ENCODE measurements around the gene SORCS1.

SORCS1 gene

DNA sequence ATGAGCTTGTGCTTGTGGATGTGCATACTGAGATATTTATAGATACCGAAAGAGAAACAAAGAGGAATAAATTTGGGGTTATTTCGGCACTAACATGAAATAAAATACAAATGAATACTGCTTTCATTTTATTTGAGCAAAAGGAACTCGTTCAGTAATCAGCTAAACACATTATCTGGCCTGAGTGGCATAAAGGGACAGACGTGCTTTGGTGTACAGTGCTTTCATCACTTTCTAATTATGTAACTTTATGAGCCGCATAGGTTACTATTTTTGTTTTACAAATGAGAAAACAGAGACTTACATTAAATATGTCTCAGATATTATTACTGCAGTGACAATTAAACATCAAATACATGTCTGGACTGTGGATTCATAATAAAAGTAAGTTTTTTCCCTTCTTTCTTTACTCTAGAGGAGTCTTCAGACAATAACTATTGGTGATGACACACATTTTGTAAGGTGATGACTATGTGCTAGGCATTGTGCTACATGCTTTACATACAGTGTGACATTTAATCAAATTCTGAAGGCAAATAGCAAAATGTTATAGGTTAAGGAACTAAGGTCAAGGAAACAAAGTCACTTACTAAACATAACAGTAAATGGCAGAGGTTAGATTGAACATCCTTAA is 503.3 kb downstream of the SORCS1 start:
- ChIA-PET POLR2A (no interaction called here), CTCF (no interaction called here)
- no peak for TF ChIP-seq SALL2 (tag by site-specific recombination; IDR thresholded peaks at IDR 0.05; ENCODE audit: borderline replicate concordance)
- TF ChIP-seq ZNF341 (tag by site-specific recombination; IDR thresholded peaks at IDR 0.05; ENCODE audit: low read depth), result no peak
- TF ChIP-seq ZNF335 (tag by site-specific recombination; conservative IDR thresholded peaks at IDR 0.05), result no peak
- TF ChIP-seq SP2 (tag by site-specific recombination; IDR thresholded peaks at IDR 0.05), result no peak
- TF ChIP-seq TCF7L2 (IDR thresholded peaks at IDR 0.05; ENCODE audit: borderline replicate concordance, low read depth, low read length), result no peak
- TF ChIP-seq, protein P1, sequence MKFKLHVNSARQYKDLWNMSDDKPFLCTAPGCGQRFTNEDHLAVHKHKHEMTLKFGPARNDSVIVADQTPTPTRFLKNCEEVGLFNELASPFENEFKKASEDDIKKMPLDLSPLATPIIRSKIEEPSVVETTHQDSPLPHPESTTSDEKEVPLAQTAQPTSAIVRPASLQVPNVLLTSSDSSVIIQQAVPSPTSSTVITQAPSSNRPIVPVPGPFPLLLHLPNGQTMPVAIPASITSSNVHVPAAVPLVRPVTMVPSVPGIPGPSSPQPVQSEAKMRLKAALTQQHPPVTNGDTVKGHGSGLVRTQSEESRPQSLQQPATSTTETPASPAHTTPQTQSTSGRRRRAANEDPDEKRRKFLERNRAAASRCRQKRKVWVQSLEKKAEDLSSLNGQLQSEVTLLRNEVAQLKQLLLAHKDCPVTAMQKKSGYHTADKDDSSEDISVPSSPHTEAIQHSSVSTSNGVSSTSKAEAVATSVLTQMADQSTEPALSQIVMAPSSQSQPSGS (tag by site-specific recombination; IDR thresholded peaks at IDR 0.05; ENCODE audit: low read depth), result no peak
- no peak for TF ChIP-seq ZNF560 (tag by site-specific recombination; IDR thresholded peaks at IDR 0.05; ENCODE audit: borderline replicate concordance)
- TF ChIP-seq ZNF140 (tag by site-specific recombination; IDR thresholded peaks at IDR 0.05), result no peak
- TF ChIP-seq, protein P2, sequence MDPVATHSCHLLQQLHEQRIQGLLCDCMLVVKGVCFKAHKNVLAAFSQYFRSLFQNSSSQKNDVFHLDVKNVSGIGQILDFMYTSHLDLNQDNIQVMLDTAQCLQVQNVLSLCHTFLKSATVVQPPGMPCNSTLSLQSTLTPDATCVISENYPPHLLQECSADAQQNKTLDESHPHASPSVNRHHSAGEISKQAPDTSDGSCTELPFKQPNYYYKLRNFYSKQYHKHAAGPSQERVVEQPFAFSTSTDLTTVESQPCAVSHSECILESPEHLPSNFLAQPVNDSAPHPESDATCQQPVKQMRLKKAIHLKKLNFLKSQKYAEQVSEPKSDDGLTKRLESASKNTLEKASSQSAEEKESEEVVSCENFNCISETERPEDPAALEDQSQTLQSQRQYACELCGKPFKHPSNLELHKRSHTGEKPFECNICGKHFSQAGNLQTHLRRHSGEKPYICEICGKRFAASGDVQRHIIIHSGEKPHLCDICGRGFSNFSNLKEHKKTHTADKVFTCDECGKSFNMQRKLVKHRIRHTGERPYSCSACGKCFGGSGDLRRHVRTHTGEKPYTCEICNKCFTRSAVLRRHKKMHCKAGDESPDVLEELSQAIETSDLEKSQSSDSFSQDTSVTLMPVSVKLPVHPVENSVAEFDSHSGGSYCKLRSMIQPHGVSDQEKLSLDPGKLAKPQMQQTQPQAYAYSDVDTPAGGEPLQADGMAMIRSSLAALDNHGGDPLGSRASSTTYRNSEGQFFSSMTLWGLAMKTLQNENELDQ (tag by site-specific recombination; IDR thresholded peaks at IDR 0.05; ENCODE audit: low read depth), result no peak
- TF ChIP-seq OVOL3 (tag by site-specific recombination; IDR thresholded peaks at IDR 0.05), result no peak
- no peak for TF ChIP-seq ZFP69B (tag by site-specific recombination; IDR thresholded peaks at IDR 0.05)
- no peak for TF ChIP-seq ZNF555 (tag by site-specific recombination; conservative IDR thresholded peaks at IDR 0.05)
- TF ChIP-seq ZNF23 (tag by site-specific recombination; IDR thresholded peaks at IDR 0.05; ENCODE audit: borderline replicate concordance), result no peak
- no peak for TF ChIP-seq ZNF239 (tag by site-specific recombination; IDR thresholded peaks at IDR 0.05)
- TF ChIP-seq, protein P3, sequence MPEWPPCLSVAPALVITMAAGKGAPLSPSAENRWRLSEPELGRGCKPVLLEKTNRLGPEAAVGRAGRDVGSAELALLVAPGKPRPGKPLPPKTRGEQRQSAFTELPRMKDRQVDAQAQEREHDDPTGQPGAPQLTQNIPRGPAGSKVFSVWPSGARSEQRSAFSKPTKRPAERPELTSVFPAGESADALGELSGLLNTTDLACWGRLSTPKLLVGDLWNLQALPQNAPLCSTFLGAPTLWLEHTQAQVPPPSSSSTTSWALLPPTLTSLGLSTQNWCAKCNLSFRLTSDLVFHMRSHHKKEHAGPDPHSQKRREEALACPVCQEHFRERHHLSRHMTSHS (tag by site-specific recombination; IDR thresholded peaks at IDR 0.05), result no peak
- no peak for TF ChIP-seq ZNF792 (tag by site-specific recombination; IDR thresholded peaks at IDR 0.05)
- no peak for TF ChIP-seq ZNF292 (tag by site-specific recombination; IDR thresholded peaks at IDR 0.05; ENCODE audit: borderline replicate concordance, low read depth)
- Histone ChIP-seq H3K9me3 (ENCODE audit: control insufficient read depth, insufficient read depth, low read depth, low read length) (no peaks in the 10 kb centered on the region), H3K4me3 (ENCODE audit: low read depth, low read length) (no peak overlapping the region), H3K27ac (ENCODE audit: extremely low read depth, low read depth, low read length) (no peak overlapping the region), H3K4me1 (ENCODE audit: control insufficient read depth, insufficient read depth, low read length) (no peaks in the 10 kb centered on the region), H3K36me3 (ENCODE audit: control insufficient read depth in 2 of 2, insufficient read depth in 1 of 2, low read length in 2 of 2) (no peaks in the 10 kb centered on the region)

DNA sequence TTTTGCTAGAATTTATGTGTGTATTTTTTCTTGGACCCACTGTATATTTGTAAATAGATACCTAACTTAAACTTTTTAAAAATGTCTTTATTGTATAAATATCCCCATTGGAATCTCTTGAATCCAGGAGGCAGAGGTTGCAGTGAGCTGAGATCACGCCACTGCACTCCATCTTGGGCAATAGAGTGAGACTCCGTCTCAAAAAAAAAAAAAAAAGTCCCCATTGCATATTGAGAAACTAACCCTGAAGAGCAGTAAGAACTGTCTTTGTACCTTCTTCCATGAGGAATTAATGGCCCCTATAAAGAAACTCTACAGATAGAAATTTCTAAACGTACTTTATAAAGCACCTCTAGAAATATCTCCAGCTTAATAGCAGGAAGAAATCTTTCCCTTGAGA is 504.0 kb downstream of the SORCS1 start:
- no peak for TF ChIP-seq ZNF624 (tag by site-specific recombination; IDR thresholded peaks at IDR 0.05)
- no peak for TF ChIP-seq ZNF837 (tag by site-specific recombination; IDR thresholded peaks at IDR 0.05)
- TF ChIP-seq ZNF785 (tag by site-specific recombination; IDR thresholded peaks at IDR 0.05), result no peak
- Histone ChIP-seq H3K9me3 (ENCODE audit: control insufficient read depth, insufficient read depth, low read depth, low read length) (no peaks in the 10 kb centered on the region), H3K4me3 (ENCODE audit: low read depth, low read length) (no peak overlapping the region), H3K36me3 (ENCODE audit: control insufficient read depth in 2 of 2, insufficient read depth in 1 of 2, low read length in 2 of 2) (no peaks in the 10 kb centered on the region), H3K27ac (ENCODE audit: extremely low read depth, low read depth, low read length) (no peak overlapping the region), H3K4me1 (ENCODE audit: control insufficient read depth, insufficient read depth, low read length) (no peaks in the 10 kb centered on the region)
- ChIA-PET POLR2A (no interaction called here), CTCF (no interaction called here)

All from HEK293 (cell line).